Activated CD8-positive, alpha-beta T cell treated with anti-CD3 and anti-CD28 coated beads for 36 hours (primary cell): ENCODE measurements around the gene GABRR3. TPM values are rescaled to one million over a fixed set of nuclear protein-coding genes. Genes with fewer than 3 reads are reported as not detected.
A peak's percentile ranks its signal among the peaks of the same experiment; 100 is the strongest.

Experiments
- ATAC-seq: fragments of 200-7000 bp; cut with Tn5 transposase; one replicate; pipeline ENCODE4 v1.10.0; 2021; ENCODE audit warnings: mild to moderate bottlenecking, moderate library complexity
- CTCF ChIA-PET: fragments of 350-600 bp; sonication (Branson Sonifier 250); formaldehyde crosslinking; loops from one replicate; lab custom pipeline; 2021; ENCODE audit warnings: antibody characterized with exemption; lab: Charles Lee
- POLR2A ChIA-PET: fragments of 350-600 bp; sonication (Branson Sonifier 250); formaldehyde crosslinking; loops from one replicate; lab custom pipeline; 2021; ENCODE audit warnings: antibody characterized with exemption; lab: Charles Lee
- DNase-seq: peaks from one replicate; pipeline ENCODE4 v3.0.0-alpha.2; 2020
- H3K27ac Mint-ChIP-seq: one replicate; pipeline ENCODE4 v1.8.0; 2021; ENCODE audit warnings: mild to moderate bottlenecking, mixed read lengths
- H3K27me3 Mint-ChIP-seq: one replicate; pipeline ENCODE4 v1.8.0; 2021; ENCODE audit warnings: mixed read lengths
- H3K36me3 Mint-ChIP-seq: one replicate; pipeline ENCODE4 v1.8.0; 2021; ENCODE audit warnings: low read depth, mixed read lengths
- H3K4me1 Mint-ChIP-seq: one replicate; pipeline ENCODE4 v1.8.0; 2021; ENCODE audit warnings: low read depth, mixed read lengths
- H3K4me3 Mint-ChIP-seq: one replicate; pipeline ENCODE4 v1.8.0; 2021; ENCODE audit warnings: mild to moderate bottlenecking, moderate library complexity, mixed read lengths
- H3K9me3 Mint-ChIP-seq: one replicate; pipeline ENCODE4 v1.8.0; 2021; ENCODE audit warnings: mixed read lengths
- intact Hi-C: fragments of 100-400 bp; cut with micrococcal nuclease; formaldehyde crosslinking; loops from one replicate; pipeline ENCODE4 v1.10.0; 2022
- total RNA-seq, 2 experiments: library from RNA; stranded (reverse); gene quantifications; one replicate each; pipeline ENCODE4 v1.2.3, GENCODE V29; 2021
- TF ChIP-seq, protein P1 (sequence below): fragments of 200-600 bp; IDR thresholded peaks from one replicate; pipeline ENCODE4 v1.8.0; 2022; ENCODE audit warnings: antibody characterized with exemption, mild to moderate bottlenecking

GABRR3 gene
- total RNA-seq, 2 experiments from 2014 or later = not detected

DNA sequence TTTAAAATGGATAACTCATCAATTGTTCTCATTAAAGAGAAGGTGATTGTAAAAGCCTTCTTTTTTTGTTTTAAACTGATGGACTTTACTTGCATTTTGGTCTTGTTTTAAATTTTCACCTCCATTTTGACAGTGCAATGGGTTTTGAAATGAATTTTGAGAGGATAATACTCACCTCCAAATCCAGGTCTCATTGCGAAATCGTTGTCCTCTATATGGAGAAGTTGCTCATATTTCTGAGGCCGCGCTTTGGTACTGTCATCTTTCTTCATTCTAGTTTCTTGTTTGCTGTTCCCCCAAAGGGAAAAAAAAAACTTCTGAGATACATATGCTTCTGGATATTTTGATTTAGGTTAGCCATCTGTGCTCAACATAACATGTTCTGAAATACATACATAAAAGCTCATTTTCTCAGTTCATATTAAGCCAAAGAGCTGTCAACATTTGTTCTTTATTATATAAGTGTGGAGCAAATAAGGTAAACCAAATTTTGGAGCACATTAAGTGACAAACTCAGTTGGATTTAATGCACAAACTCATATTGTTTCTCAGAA is 9.6 kb downstream of the GABRR3 start:
- intact Hi-C loops = no loop called here
- TF ChIP-seq, protein P1, sequence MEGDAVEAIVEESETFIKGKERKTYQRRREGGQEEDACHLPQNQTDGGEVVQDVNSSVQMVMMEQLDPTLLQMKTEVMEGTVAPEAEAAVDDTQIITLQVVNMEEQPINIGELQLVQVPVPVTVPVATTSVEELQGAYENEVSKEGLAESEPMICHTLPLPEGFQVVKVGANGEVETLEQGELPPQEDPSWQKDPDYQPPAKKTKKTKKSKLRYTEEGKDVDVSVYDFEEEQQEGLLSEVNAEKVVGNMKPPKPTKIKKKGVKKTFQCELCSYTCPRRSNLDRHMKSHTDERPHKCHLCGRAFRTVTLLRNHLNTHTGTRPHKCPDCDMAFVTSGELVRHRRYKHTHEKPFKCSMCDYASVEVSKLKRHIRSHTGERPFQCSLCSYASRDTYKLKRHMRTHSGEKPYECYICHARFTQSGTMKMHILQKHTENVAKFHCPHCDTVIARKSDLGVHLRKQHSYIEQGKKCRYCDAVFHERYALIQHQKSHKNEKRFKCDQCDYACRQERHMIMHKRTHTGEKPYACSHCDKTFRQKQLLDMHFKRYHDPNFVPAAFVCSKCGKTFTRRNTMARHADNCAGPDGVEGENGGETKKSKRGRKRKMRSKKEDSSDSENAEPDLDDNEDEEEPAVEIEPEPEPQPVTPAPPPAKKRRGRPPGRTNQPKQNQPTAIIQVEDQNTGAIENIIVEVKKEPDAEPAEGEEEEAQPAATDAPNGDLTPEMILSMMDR = no peak
- ChIA-PET CTCF (interaction anchor here (0.7 to 5.7 kb wide), 3 partner anchors 14 to 230 kb away, joined by 3 to 85 read pairs (median 11); no protein-coding TSS in a partner anchor), POLR2A (no interaction called here)
- no peak overlapping the region for H3K4me3 Mint-ChIP-seq
- ATAC-seq = no peak
- H3K9me3 Mint-ChIP-seq = no peaks in the 10 kb centered on the region
- H3K27ac Mint-ChIP-seq = no peak overlapping the region
- peaks cover 14% of the 10 kb centered on the region for H3K4me1 Mint-ChIP-seq
- DNase-seq = no peak
- H3K27me3 Mint-ChIP-seq = peaks cover 3% of the 10 kb centered on the region
- no peaks in the 10 kb centered on the region for H3K36me3 Mint-ChIP-seq

DNA sequence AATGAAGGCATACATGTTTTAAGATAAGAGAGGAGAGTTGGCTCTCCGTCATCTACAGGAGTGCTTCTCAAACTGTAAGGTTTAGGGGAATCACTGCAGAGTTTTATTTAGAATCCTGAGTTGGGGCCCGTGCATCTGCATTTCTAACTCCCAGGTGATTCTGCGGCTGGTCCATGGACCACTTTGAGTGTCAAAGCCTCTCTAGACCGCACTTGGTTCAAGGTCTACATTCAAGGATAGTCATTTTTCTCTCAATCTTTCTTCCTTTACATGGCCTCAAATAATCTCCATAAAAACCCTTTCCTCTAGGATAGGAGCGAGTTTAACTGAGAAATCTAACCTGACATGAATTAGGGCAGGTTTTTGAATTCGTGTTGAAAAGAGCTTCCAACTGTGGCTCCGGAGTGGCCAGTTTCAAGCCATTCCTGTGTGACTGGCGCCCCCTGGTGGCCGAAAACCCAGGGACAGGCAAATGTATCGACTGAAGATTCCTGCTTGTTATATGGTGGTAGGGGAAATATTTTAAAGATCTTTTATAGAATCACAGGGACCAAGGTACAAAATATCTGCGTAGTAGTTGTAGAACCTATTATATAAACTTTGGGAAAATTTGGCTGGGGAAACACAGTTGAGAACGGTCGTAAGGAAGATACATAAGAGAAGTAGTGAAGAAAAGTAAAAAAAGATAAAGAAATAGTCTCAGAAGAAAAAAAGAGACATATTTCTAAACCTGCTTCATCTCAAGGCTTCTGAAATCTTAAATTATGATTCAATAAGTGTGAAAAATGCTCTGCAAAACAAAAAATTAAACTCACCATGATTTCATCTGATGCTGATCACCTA is 11.9 kb downstream of the GABRR3 start:
- no peaks in the 10 kb centered on the region for H3K36me3 Mint-ChIP-seq
- CTCF ChIA-PET = interaction anchor here (0.6 to 5.7 kb wide), 42 partner anchors 8 to 304 kb away, joined by 3 to 85 read pairs (median 5); partner anchors contain the start of genes ARL6 and CRYBG3

DNA sequence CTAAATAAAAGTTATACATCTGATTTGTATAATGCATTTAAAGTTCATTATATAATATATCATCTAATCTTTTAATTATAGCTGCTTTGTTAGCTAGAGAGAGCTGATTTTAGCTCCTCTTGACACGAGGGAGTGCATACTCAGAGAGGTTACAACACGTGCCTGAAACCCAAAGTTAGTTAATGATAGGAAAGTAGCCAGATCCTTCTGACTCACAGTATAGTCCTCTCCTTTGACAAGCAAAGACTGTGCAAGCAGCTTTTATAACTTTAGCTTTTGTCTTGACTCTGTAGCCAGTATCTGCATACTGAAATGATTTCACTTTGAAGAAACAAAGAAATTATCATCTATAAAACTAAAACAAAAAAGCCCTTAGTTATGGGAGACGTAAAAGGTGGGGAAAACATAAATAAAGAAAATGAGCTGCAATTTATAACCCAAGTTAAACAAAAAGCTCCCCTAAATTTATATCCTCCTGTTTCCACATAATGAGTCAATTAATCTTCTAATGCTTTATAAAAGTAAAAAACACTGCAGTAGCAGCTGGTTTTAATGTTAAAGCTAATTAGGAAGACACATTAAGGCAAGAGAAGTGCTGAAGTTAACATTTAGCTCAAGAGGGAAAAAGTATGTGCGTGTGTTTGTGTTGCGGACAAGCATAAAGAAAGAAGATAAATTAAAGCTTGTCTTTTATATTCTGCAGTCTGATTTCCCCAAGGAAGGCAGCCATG is 13.1 kb downstream of the GABRR3 start:
- intact Hi-C loops = loop anchor here (5.0 kb wide), 3 partner anchors 50 to 245 kb away; partner anchors contain the start of gene RIOX2
- Mint-ChIP-seq H3K4me3 (no peak overlapping the region), H3K4me1 (peaks cover 1% of the 10 kb centered on the region), H3K9me3 (no peaks in the 10 kb centered on the region), H3K36me3 (no peaks in the 10 kb centered on the region), H3K27me3 (peaks cover 3% of the 10 kb centered on the region), H3K27ac (no peak overlapping the region)
- CTCF ChIA-PET = interaction anchor here (0.6 to 5.7 kb wide), 34 partner anchors 8 to 303 kb away, joined by 3 to 85 read pairs (median 5); partner anchors contain the start of gene CRYBG3
- POLR2A ChIA-PET = interaction anchor here (1.3 kb wide), 1 partner anchor 217 kb away, joined by 4 read pairs; no protein-coding TSS in a partner anchor
- DNase-seq (no peak), ATAC-seq (no peak)
- TF ChIP-seq, protein P1 = no peak

More for the DNA sequence above, 11.9 kb downstream of the GABRR3 start:
- Mint-ChIP-seq H3K27me3 (peaks cover 3% of the 10 kb centered on the region), H3K4me3 (no peak overlapping the region), H3K27ac (no peak overlapping the region), H3K9me3 (no peaks in the 10 kb centered on the region), H3K4me1 (peaks cover 1% of the 10 kb centered on the region)
- intact Hi-C loops = loop anchor here (1.0 to 5.0 kb wide), 4 partner anchors 51 to 246 kb away; partner anchors contain the start of gene RIOX2
- POLR2A ChIA-PET = interaction anchor here (1.3 kb wide), 1 partner anchor 219 kb away, joined by 4 read pairs; no protein-coding TSS in a partner anchor
- ATAC-seq (peak; percentile 89), DNase-seq (peak; percentile 96)
- TF ChIP-seq, protein P1 = peak; percentile 91

DNA sequence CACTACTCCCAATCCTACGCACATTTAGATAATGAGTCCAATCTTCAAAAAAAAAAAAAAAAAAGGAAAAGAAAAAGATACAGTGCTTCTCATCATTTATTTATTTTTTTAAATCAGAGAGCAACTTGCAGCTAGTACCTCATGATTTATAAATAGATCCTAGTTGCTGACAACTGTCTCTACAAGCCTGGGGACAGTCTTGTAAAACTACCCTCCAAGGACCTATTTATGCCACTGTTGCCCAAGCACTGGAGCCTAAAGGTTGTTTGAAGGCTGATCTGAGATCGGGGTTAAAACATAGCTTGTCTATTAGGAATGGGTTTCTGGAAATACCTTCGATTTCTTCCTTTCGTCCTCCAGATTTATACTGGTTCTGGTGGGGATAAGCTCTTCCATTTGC is 14.7 kb downstream of the GABRR3 start:
- POLR2A ChIA-PET = interaction anchor here (0.6 to 0.7 kb wide), 2 partner anchors 108 to 219 kb away, joined by 3 read pairs; no protein-coding TSS in a partner anchor
- Mint-ChIP-seq H3K4me1 (peaks cover 1% of the 10 kb centered on the region), H3K36me3 (no peaks in the 10 kb centered on the region), H3K27me3 (peaks cover 3% of the 10 kb centered on the region), H3K27ac (no peak overlapping the region), H3K9me3 (no peaks in the 10 kb centered on the region), H3K4me3 (no peak overlapping the region)
- DNase-seq (no peak), ATAC-seq (no peak)
- TF ChIP-seq, protein P1 = no peak
- CTCF ChIA-PET = interaction anchor here (1.1 to 5.7 kb wide), 8 partner anchors 9 to 228 kb away, joined by 3 to 85 read pairs (median 29); no protein-coding TSS in a partner anchor
- intact Hi-C loops = loop anchor here (5.0 kb wide), 3 partner anchors 48 to 243 kb away; partner anchors contain the start of gene RIOX2
